HepG2 (cell line): ENCODE measurements around the gene KRT77. TPM values are rescaled to one million over a fixed set of nuclear protein-coding genes. Genes with fewer than 3 reads are reported as not detected.

ENCODE experiments used
- ATAC-seq: fragments of 200-7000 bp; cut with Tn5 transposase; 3 replicates; pipeline ENCODE4 v1.9.1; 2020; ENCODE audit warnings: mild to moderate bottlenecking, moderate library complexity
- BruUV-seq: library from RNA; stranded (reverse); fragments of 400-500 nt; replicated peaks from 2 replicates; lab custom pipeline; 2021; lab: Mats Ljungman, UMichigan
- CTCF ChIA-PET: fragments of 300-600 bp; formaldehyde crosslinking; extraction: SDS; loops from one replicate; lab custom pipeline; 2021; ENCODE audit warnings: low total read pairs, inconsistent platforms, low intra/inter-chr PET ratio; lab: Yijun Ruan, JAX
- POLR2A ChIA-PET: fragments of 350-600 bp; sonication (Branson Sonifier 250); formaldehyde crosslinking; loops from one replicate; lab custom pipeline; 2020; ENCODE audit warnings: antibody characterized with exemption, inconsistent platforms; lab: Yijun Ruan, JAX
- DNase-seq: peaks from one replicate; pipeline ENCODE4 v3.0.0-alpha.2; 2015; ENCODE audit warnings: low spot score
- FAIRE-seq: peaks from 3 replicates; lab custom pipeline; 2011; peaks lifted over from hg19 to GRCh38; lab: Jason Lieb, UNC
- H2AFZ ChIP-seq: one replicate; pipeline ENCODE4 v1.6.1; 2011; ENCODE audit warnings: low read length, inconsistent platforms
- H3K27ac ChIP-seq: fragments of 300-600 bp; 3 replicates; pipeline ENCODE4 v1.8.0; 2011; ENCODE audit warnings: mixed run types, mild to moderate bottlenecking, mixed read lengths, low read length, inconsistent platforms; ENCODE audit not compliant: insufficient read depth; ENCODE audit errors: extremely low read length
- H3K27me3 ChIP-seq, 2 experiments: fragments of 200-600 bp in 1 of 2; 2 replicates in 1 of 2; 3 replicates in 1 of 2; pipeline versions ENCODE4 v1.6.0 to v1.8.0; 2011; ENCODE audit warnings: low read length in 2 of 2, mild to moderate bottlenecking in 2 of 2, moderate library complexity in 2 of 2, inconsistent platforms in 1 of 2; ENCODE audit not compliant: insufficient read depth in 2 of 2, control insufficient read depth in 1 of 2
- H3K36me3 ChIP-seq, 2 experiments: fragments of 200-600 bp in 1 of 2; replicated peaks in 1 of 2; 2 replicates in 1 of 2; 3 replicates in 1 of 2; pipeline versions ENCODE4 v1.5.1 to v1.8.0; 2011; ENCODE audit warnings: low read length in 2 of 2, inconsistent platforms in 1 of 2; ENCODE audit not compliant: insufficient read depth in 2 of 2, control insufficient read depth in 1 of 2
- H3K4me1 ChIP-seq: 2 replicates; pipeline ENCODE4 v1.5.1; 2012; ENCODE audit warnings: low read length, inconsistent platforms; ENCODE audit not compliant: insufficient read depth
- H3K4me2 ChIP-seq: 2 replicates; pipeline ENCODE4 v1.6.0; 2011; ENCODE audit warnings: low read depth, low read length, inconsistent platforms
- H3K4me3 ChIP-seq, 3 experiments: fragments of 200-600 bp in 1 of 3; sonication (generic), shearing (Covaris generic) in 1 of 3; replicated peaks in 1 of 3; 2 replicates each; pipeline ENCODE4 v1.5.1; 2011 to 2016; ENCODE audit warnings: low read length in 3 of 3, inconsistent platforms in 2 of 3, low read depth in 2 of 3, mild to moderate bottlenecking in 2 of 3, control low read depth in 1 of 3, mixed read lengths in 1 of 3; ENCODE audit not compliant: insufficient read depth in 1 of 3
- H3K79me2 ChIP-seq: one replicate; pipeline ENCODE4 v1.6.1; 2011; ENCODE audit warnings: low read length, inconsistent platforms; ENCODE audit not compliant: insufficient read depth
- H3K9ac ChIP-seq: 2 replicates; pipeline ENCODE4 v1.6.0; 2011; ENCODE audit warnings: mild to moderate bottlenecking, low read depth, low read length, inconsistent platforms; ENCODE audit not compliant: insufficient read depth
- H3K9me3 ChIP-seq: 2 replicates; pipeline ENCODE4 v1.5.1; 2012; ENCODE audit warnings: mild to moderate bottlenecking, low read length
- H4K20me1 ChIP-seq: 2 replicates; pipeline ENCODE4 v1.6.0; 2011; ENCODE audit warnings: inconsistent platforms, mild to moderate bottlenecking, low read length, moderate library complexity; ENCODE audit not compliant: insufficient read depth
- GABPB1 ChIP-seq: IDR thresholded peaks from 2 replicates; pipeline ENCODE4 v1.6.1; 2016; ENCODE audit warnings: mild to moderate bottlenecking, missing genetic modification reagents, moderate library complexity, missing compliant biosample characterization
- HNRNPLL ChIP-seq: fragments of 200-400 bp; formaldehyde crosslinking; IDR thresholded peaks from 2 replicates; pipeline ENCODE4 v1.6.1; 2017; ENCODE audit warnings: mild to moderate bottlenecking, low read depth, low read length; ENCODE audit not compliant: poor library complexity, severe bottlenecking
- HOXD1 ChIP-seq: sonication (generic); formaldehyde crosslinking; IDR thresholded peaks from 2 replicates; pipeline ENCODE4 v1.5.0; 2020; ENCODE audit warnings: missing genetic modification reagents
- MAZ ChIP-seq, 2 experiments: sonication (generic) in 1 of 2; formaldehyde crosslinking in 1 of 2; IDR thresholded peaks; 2 replicates each; pipeline versions ENCODE4 v1.5.0 to v1.6.1; 2012 to 2020; ENCODE audit warnings: low read depth in 2 of 2, mild to moderate bottlenecking in 2 of 2, borderline replicate concordance in 1 of 2, improper control_type of control experiment in 1 of 2, low read length in 1 of 2, missing genetic modification reagents in 1 of 2, moderate library complexity in 1 of 2
- SAP130 ChIP-seq: IDR thresholded peaks from 2 replicates; pipeline ENCODE4 v1.6.1; 2016; ENCODE audit warnings: low read depth
- SRSF4 ChIP-seq: fragments of 200-400 bp; formaldehyde crosslinking; IDR thresholded peaks from one replicate; pipeline ENCODE4 v1.6.1; 2018; ENCODE audit warnings: mild to moderate bottlenecking, low read depth, low read length, moderate library complexity; ENCODE audit not compliant: poor library complexity, severe bottlenecking
- ZMAT3 ChIP-seq: sonication (generic); formaldehyde crosslinking; conservative IDR thresholded peaks from 2 replicates; pipeline ENCODE4 v1.7.0; 2021; ENCODE audit warnings: missing genetic modification reagents
- ZMYM2 ChIP-seq: sonication (generic); formaldehyde crosslinking; IDR thresholded peaks from 2 replicates; pipeline ENCODE4 v1.8.0; 2022; ENCODE audit warnings: mild to moderate bottlenecking, missing genetic modification reagents
- ZNF337 ChIP-seq: sonication (generic); formaldehyde crosslinking; IDR thresholded peaks from 2 replicates; pipeline ENCODE4 v1.5.1; 2020; ENCODE audit warnings: missing genetic modification reagents, low read depth, mild to moderate bottlenecking, borderline replicate concordance
- ZNF75D ChIP-seq: sonication (generic); formaldehyde crosslinking; IDR thresholded peaks from 2 replicates; pipeline ENCODE4 v1.8.1; 2023; ENCODE audit warnings: missing genetic modification reagents, mild to moderate bottlenecking, borderline replicate concordance
- ZNF800 ChIP-seq: sonication (generic); formaldehyde crosslinking; IDR thresholded peaks from 2 replicates; pipeline ENCODE4 v1.4.0; 2020; ENCODE audit warnings: missing genetic modification reagents
- WGBS: methylation state at CpG from one replicate; pipeline ENCODE4 v1.1.6; 2017; ENCODE audit warnings: low lambda C conversion rate; 5-methylcytosine and 5-hydroxymethylcytosine counted together
- in situ Hi-C: cut with HindIII; loops from 2 replicates; pipeline ENCODE4 v1.10.0; 2017; ENCODE audit warnings: low pct_unique_long_range_greater_than_20kb; ENCODE audit not compliant: extremely low pct_ligation_motif_present
- intact Hi-C: fragments of 100-400 bp; cut with micrococcal nuclease; formaldehyde crosslinking; loops from one replicate; pipeline ENCODE4 v1.10.0; 2022; ENCODE audit not compliant: unreplicated experiment
- polyA plus RNA-seq, 8 experiments: library from polyadenylated mRNA; depleted of rRNA in 3 of 8; stranded (reverse) in 7 of 8; unstranded in 1 of 8; fragments of >200 nt; fragmentation: Illumina TruSeq in 4 of 8; extraction: Trizol in 4 of 8; gene quantifications; 2 replicates each; pipeline versions ENCODE4 v1.2.1 to v1.2.3, GENCODE V29; 2011 to 2016; ENCODE audit warnings: low read depth in 4 of 8, missing spikeins in 1 of 8, mixed read lengths in 1 of 8; ENCODE audit not compliant: insufficient read depth in 1 of 8
- total RNA-seq, 5 experiments: library from RNA; depleted of rRNA; stranded (reverse); fragments of >200 nt; fragmentation: Illumina TruSeq; extraction: Trizol; gene quantifications; 2 replicates each; pipeline ENCODE4 v1.2.3, GENCODE V29; 2016; ENCODE audit warnings: low read depth in 1 of 5
- TF ChIP-seq, protein P1 (sequence below): sonication (generic); formaldehyde crosslinking; IDR thresholded peaks from 2 replicates; pipeline ENCODE4 v1.8.1; 2023; ENCODE audit warnings: missing genetic modification reagents, mild to moderate bottlenecking, borderline replicate concordance

The KRT77 gene
- total and polyA plus RNA-seq, 2 of the 13 experiments (the other 11 are each of a cell fraction or from before 2014, with no cell fraction given): not detected

- Histone ChIP-seq H3K27me3 (peaks cover 6 to 53% of the 10 kb centered on the region in 2 experiments; a peak in 3 of 5 replicates), H3K36me3 (no peaks in the 10 kb centered on the region), H3K9me3 (no peaks in the 10 kb centered on the region), H3K4me1 (no peaks in the 10 kb centered on the region), H4K20me1 (no peaks in the 10 kb centered on the region), H3K27ac (no peak overlapping the region), H3K79me2 (no peaks in the 10 kb centered on the region), H2AFZ (no peak overlapping the region), H3K4me3 (no peak overlapping the region), H3K9ac (no peak overlapping the region), H3K4me2 (no peak overlapping the region; the same call in 1 of the 2 replicates)
- 20% methylated on average over 7 of the region's 45 CpGs for WGBS
- BruUV-seq: no TSS peak
- in situ Hi-C loops (loop anchor here (25.0 kb wide), 1 partner anchor 296 kb away; no protein-coding TSS in a partner anchor), intact Hi-C loops (no loop called here)
- TF ChIP-seq MAZ (IDR thresholded peaks at IDR 0.05; ENCODE audit: borderline replicate concordance, low read depth, low read length) (no peak), MAZ (CRISPR knock-in tag; IDR thresholded peaks at IDR 0.05; ENCODE audit: low read depth) (no peak), GABPB1 (CRISPR knock-in tag) (peak; percentile 23; the same call in 1 of the 2 replicates), HNRNPLL (peak; percentile 82)
- FAIRE-seq (no peak), ATAC-seq (no peak), DNase-seq (no peak)
- ChIA-PET CTCF (interaction anchor here (0.7 to 1.0 kb wide), 2 partner anchors 180 to 290 kb away, joined by 3 to 5 read pairs; no protein-coding TSS in a partner anchor), POLR2A (no interaction called here)
Observed at GRCh38 chr12:52691076-52691840, 12.1 kb downstream of the KRT77 start.

GRCh38 chr12:52690351-52691075, 12.8 kb downstream of the KRT77 start:
- Histone ChIP-seq H3K9me3 (no peaks in the 10 kb centered on the region), H3K4me2 (no peak overlapping the region; the same call in 1 of the 2 replicates), H2AFZ (no peak overlapping the region), H3K79me2 (no peaks in the 10 kb centered on the region), H3K4me3 (no peak overlapping the region), H3K27me3 (peaks cover 4 to 57% of the 10 kb centered on the region in 2 experiments; a peak in 3 of 5 replicates), H4K20me1 (no peaks in the 10 kb centered on the region), H3K27ac (no peak overlapping the region), H3K36me3 (no peaks in the 10 kb centered on the region), H3K4me1 (no peaks in the 10 kb centered on the region), H3K9ac (no peak overlapping the region)
- BruUV-seq: no TSS peak
- FAIRE-seq (no peak), ATAC-seq (no peak), DNase-seq (no peak)
- POLR2A ChIA-PET: no interaction called here
- in situ Hi-C loops (loop anchor here (25.0 kb wide), 1 partner anchor 297 kb away; no protein-coding TSS in a partner anchor), intact Hi-C loops (no loop called here)
- whole genome bisulfite sequencing: 37% methylated on average over 5 of the region's 8 CpGs
- CTCF ChIA-PET: no interaction called here
- TF ChIP-seq ZMYM2 (CRISPR knock-in tag): no peak
- no peak for TF ChIP-seq HOXD1 (CRISPR knock-in tag)
- no peak for TF ChIP-seq SAP130 (CRISPR knock-in tag)
- no peak for TF ChIP-seq ZMAT3 (CRISPR knock-in tag)
- no peak for TF ChIP-seq ZNF75D
- TF ChIP-seq ZNF800 (CRISPR knock-in tag): no peak
- no peak for TF ChIP-seq ZNF337
- no peak for TF ChIP-seq SRSF4
- TF ChIP-seq, protein P1, sequence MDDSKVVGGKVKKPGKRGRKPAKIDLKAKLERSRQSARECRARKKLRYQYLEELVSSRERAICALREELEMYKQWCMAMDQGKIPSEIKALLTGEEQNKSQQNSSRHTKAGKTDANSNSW (CRISPR knock-in tag): no peak
